H1 (cell line): Measurements from ENCODE around the gene GDE1. TPM values are rescaled to one million over a fixed set of nuclear protein-coding genes. Genes with fewer than 3 reads are reported as not detected.

Source experiments
- CTCF ChIA-PET: fragments of 300-600 bp; sonication (Branson Sonifier 250); formaldehyde crosslinking; loops from one replicate; lab custom pipeline; 2021; ENCODE audit not compliant: partially characterized antibody; lab: Charles Lee
- POLR2A ChIA-PET: fragments of 300-600 bp; sonication (Branson Sonifier 250); formaldehyde crosslinking; loops from one replicate; lab custom pipeline; 2021; ENCODE audit warnings: inconsistent platforms; ENCODE audit not compliant: partially characterized antibody; lab: Charles Lee
- DNase-seq, 2 experiments: peaks; one replicate each; pipeline versions ENCODE4 v3.0.0 to v3.0.0-alpha.2; 2010 to 2022; ENCODE audit warnings: low spot score in 2 of 2, low read depth in 1 of 2, mixed read lengths in 1 of 2
- FAIRE-seq: peaks from 2 replicates; lab custom pipeline; 2011; peaks lifted over from hg19 to GRCh38; lab: Jason Lieb, UNC
- H2AFZ ChIP-seq: 2 replicates; pipeline ENCODE4 v1.8.1; 2012; ENCODE audit warnings: low read length, inconsistent platforms
- H2AK5ac ChIP-seq: 2 replicates; pipeline ENCODE4 v1.6.1; 2013; ENCODE audit warnings: low read depth, low read length
- H2BK120ac ChIP-seq: replicated peaks from 2 replicates; pipeline ENCODE3; 2013; ENCODE audit warnings: low read depth, low read length, inconsistent platforms
- H2BK12ac ChIP-seq: 2 replicates; pipeline ENCODE4 v1.6.1; 2013; ENCODE audit warnings: low read depth, low read length
- H2BK15ac ChIP-seq: 2 replicates; pipeline ENCODE4 v1.6.1; 2013; ENCODE audit warnings: low read length
- H2BK20ac ChIP-seq: 2 replicates; pipeline ENCODE4 v1.6.1; 2013; ENCODE audit warnings: low read length
- H2BK5ac ChIP-seq: 2 replicates; pipeline ENCODE4 v1.6.1; 2013; ENCODE audit warnings: low read depth, low read length
- H3K14ac ChIP-seq: 2 replicates; pipeline ENCODE4 v1.6.1; 2013; ENCODE audit warnings: inconsistent platforms; ENCODE audit not compliant: insufficient read length
- H3K18ac ChIP-seq: 2 replicates; pipeline ENCODE4 v1.6.1; 2013; ENCODE audit warnings: low read length; ENCODE audit errors: extremely low read depth
- H3K23ac ChIP-seq: 2 replicates; pipeline ENCODE4 v1.6.1; 2013; ENCODE audit warnings: inconsistent platforms; ENCODE audit not compliant: insufficient read length
- H3K23me2 ChIP-seq: 2 replicates; pipeline ENCODE4 v1.6.1; 2013; ENCODE audit warnings: low read depth, low read length
- H3K27ac ChIP-seq: 2 replicates; pipeline ENCODE4 v1.6.1; 2011; ENCODE audit warnings: low read depth, low read length, inconsistent platforms
- H3K27me3 ChIP-seq, 4 experiments: replicated peaks in 1 of 4; 1 replicate in 1 of 4; 2 replicates in 3 of 4; pipeline versions ENCODE4 v1.6.1 to v1.8.1; 2011 to 2013; ENCODE audit warnings: low read length in 3 of 4, mild to moderate bottlenecking in 3 of 4, inconsistent platforms in 2 of 4, mixed read lengths in 2 of 4, moderate library complexity in 1 of 4; ENCODE audit not compliant: control insufficient read depth in 3 of 4, insufficient read depth in 3 of 4; ENCODE audit errors: extremely low read depth in 1 of 4
- H3K36me3 ChIP-seq, 4 experiments: 2 replicates each; pipeline versions ENCODE4 v1.6.1 to v1.8.1; 2011 to 2013; ENCODE audit warnings: mild to moderate bottlenecking in 4 of 4, low read length in 3 of 4, moderate library complexity in 2 of 4, control low read depth in 1 of 4, inconsistent platforms in 1 of 4; ENCODE audit not compliant: insufficient read depth in 4 of 4, control insufficient read depth in 2 of 4
- H3K4ac ChIP-seq: replicated peaks from 2 replicates; pipeline ENCODE3; 2013; ENCODE audit warnings: low read length, low read depth, mixed read lengths, inconsistent platforms; ENCODE audit not compliant: insufficient read length
- H3K4me1 ChIP-seq, 4 experiments: replicated peaks in 1 of 4; 1 replicate in 1 of 4; 2 replicates in 3 of 4; pipeline versions ENCODE4 v1.6.1 to v1.8.1; 2011 to 2013; ENCODE audit warnings: low read length in 3 of 4, inconsistent platforms in 2 of 4, mixed read lengths in 1 of 4; ENCODE audit not compliant: insufficient read depth in 4 of 4, control insufficient read depth in 3 of 4
- H3K4me2 ChIP-seq, 2 experiments: 2 replicates each; pipeline versions ENCODE4 v1.6.1 to v1.8.1; 2011 to 2013; ENCODE audit warnings: low read depth in 2 of 2, low read length in 2 of 2, control low read depth in 1 of 2, inconsistent platforms in 1 of 2, mild to moderate bottlenecking in 1 of 2; ENCODE audit not compliant: insufficient read depth in 1 of 2
- H3K4me3 ChIP-seq, 4 experiments: fragments of 200-600, 300-600 bp in 1 of 4; sonication (generic), shearing (Covaris generic), sonication (Bioruptor Twin) in 1 of 4; 2 replicates each; pipeline versions ENCODE4 v1.5.1 to v1.8.1; 2011 to 2016; ENCODE audit warnings: low read length in 4 of 4, low read depth in 3 of 4, control low read depth in 2 of 4, inconsistent platforms in 2 of 4, mild to moderate bottlenecking in 2 of 4, mixed read lengths in 1 of 4, moderate library complexity in 1 of 4; ENCODE audit not compliant: insufficient read depth in 2 of 4; ENCODE audit errors: extremely low read depth in 1 of 4
- H3K56ac ChIP-seq: replicated peaks from 2 replicates; pipeline ENCODE3; 2013; ENCODE audit warnings: low read depth, mild to moderate bottlenecking, mixed read lengths, low read length, inconsistent platforms; ENCODE audit not compliant: insufficient read length
- H3K79me1 ChIP-seq: 2 replicates; pipeline ENCODE4 v1.6.1; 2013; ENCODE audit warnings: low read depth, low read length, control low read depth
- H3K79me2 ChIP-seq, 2 experiments: 2 replicates each; pipeline versions ENCODE4 v1.6.1 to v1.8.1; 2012 to 2013; ENCODE audit warnings: low read length in 2 of 2, mild to moderate bottlenecking in 2 of 2, inconsistent platforms in 1 of 2; ENCODE audit not compliant: insufficient read depth in 2 of 2, control insufficient read depth in 1 of 2
- H3K9ac ChIP-seq, 4 experiments: replicated peaks in 1 of 4; 1 replicate in 1 of 4; 2 replicates in 3 of 4; pipeline versions ENCODE4 v1.6.1 to v1.8.1; 2011 to 2013; ENCODE audit warnings: low read depth in 3 of 4, low read length in 3 of 4, control low read depth in 2 of 4, mild to moderate bottlenecking in 2 of 4, moderate library complexity in 2 of 4, inconsistent platforms in 1 of 4; ENCODE audit errors: extremely low read depth in 1 of 4
- H3K9me3 ChIP-seq, 2 experiments: 2 replicates each; pipeline versions ENCODE4 v1.6.1 to v1.8.1; 2012 to 2013; ENCODE audit warnings: mild to moderate bottlenecking in 2 of 2, moderate library complexity in 2 of 2, control low read depth in 1 of 2, inconsistent platforms in 1 of 2, low read depth in 1 of 2, low read length in 1 of 2, mixed read lengths in 1 of 2; ENCODE audit not compliant: insufficient read depth in 2 of 2
- H4K20me1 ChIP-seq, 2 experiments: replicated peaks in 1 of 2; 2 replicates each; pipeline versions ENCODE3 to v1.8.1; 2011 to 2013; ENCODE audit warnings: inconsistent platforms in 2 of 2, low read length in 2 of 2, mild to moderate bottlenecking in 1 of 2; ENCODE audit not compliant: insufficient read depth in 2 of 2, control insufficient read depth in 1 of 2
- H4K5ac ChIP-seq: 2 replicates; pipeline ENCODE4 v1.6.1; 2013; ENCODE audit warnings: low read length, low read depth, mixed read lengths, inconsistent platforms; ENCODE audit not compliant: insufficient read length
- H4K8ac ChIP-seq: 2 replicates; pipeline ENCODE4 v1.8.0; 2013; ENCODE audit warnings: mild to moderate bottlenecking, moderate library complexity, low read length, inconsistent platforms; ENCODE audit not compliant: insufficient read depth; ENCODE audit errors: extremely low read depth
- H4K91ac ChIP-seq: replicated peaks from 2 replicates; pipeline ENCODE3; 2013; ENCODE audit warnings: low read length, mixed read lengths, inconsistent platforms; ENCODE audit not compliant: insufficient read length
- ASH2L ChIP-seq: fragments of 200-600, 300-600 bp; sonication (generic); IDR thresholded peaks from one replicate; pipeline ENCODE4 v1.7.1; 2017; ENCODE audit warnings: low read length
- CTCF ChIP-seq, 3 experiments: IDR thresholded peaks; 1 replicate in 2 of 3; 2 replicates in 1 of 3; pipeline versions ENCODE4 v1.5.1 to v1.6.1; 2011; ENCODE audit warnings: low read length in 3 of 3, mild to moderate bottlenecking in 3 of 3, inconsistent platforms in 2 of 3, low read depth in 1 of 3, moderate library complexity in 1 of 3; ENCODE audit not compliant: insufficient read depth in 1 of 3; ENCODE audit errors: control extremely low read depth in 1 of 3
- EGR1 ChIP-seq: IDR thresholded peaks from 2 replicates; pipeline ENCODE4 v1.6.1; 2011; ENCODE audit warnings: low read depth, low read length, borderline replicate concordance
- HDAC2 ChIP-seq, 2 experiments: fragments of 300-600 bp in 1 of 2; sonication (generic) in 1 of 2; IDR thresholded peaks; 2 replicates each; pipeline ENCODE4 v1.6.1; 2011 to 2012; ENCODE audit warnings: low read depth in 2 of 2, low read length in 2 of 2, mild to moderate bottlenecking in 2 of 2, moderate library complexity in 2 of 2, borderline replicate concordance in 1 of 2, inconsistent platforms in 1 of 2
- KDM4A ChIP-seq: IDR thresholded peaks from one replicate; pipeline ENCODE4 v1.7.1; 2012; ENCODE audit warnings: low read depth, mild to moderate bottlenecking, moderate library complexity, low read length, inconsistent platforms; ENCODE audit not compliant: severe bottlenecking
- MAFK ChIP-seq: IDR thresholded peaks from 2 replicates; pipeline ENCODE4 v1.6.1; 2012; ENCODE audit warnings: low read depth, mild to moderate bottlenecking, improper control_type of control experiment, low read length
- POLR2A ChIP-seq, 2 experiments: IDR thresholded peaks; 1 replicate in 1 of 2; 2 replicates in 1 of 2; pipeline ENCODE4 v1.6.1; 2011; ENCODE audit warnings: low read depth in 2 of 2, low read length in 2 of 2, mild to moderate bottlenecking in 2 of 2; ENCODE audit errors: control extremely low read depth in 1 of 2
- SP1 ChIP-seq: IDR thresholded peaks from 2 replicates; pipeline ENCODE4 v1.6.1; 2011; ENCODE audit warnings: low read depth, low read length
- WGBS, 2 experiments: shearing (Covaris generic) in 1 of 2; methylation state at CpG; one replicate each; pipeline versions ENCODE4 v1.1.6 to v1.1.7; 2013 to 2015; ENCODE audit warnings: low lambda C conversion rate in 2 of 2, mixed read lengths in 2 of 2, inconsistent platforms in 1 of 2, low coverage in 1 of 2, missing lambda C conversion rate in 1 of 2; ENCODE audit not compliant: insufficient replicate concordance in 2 of 2, insufficient coverage in 1 of 2, insufficient read length in 1 of 2; ENCODE audit errors: extremely low coverage in 1 of 2, missing lambda C conversion rate in 1 of 2; 5-methylcytosine and 5-hydroxymethylcytosine counted together
- polyA plus RNA-seq, 7 experiments: library from polyadenylated mRNA; depleted of rRNA in 3 of 7; stranded (reverse) in 5 of 7; unstranded in 2 of 7; fragments of >200 nt in 5 of 7; fragments of 200-250 nt in 2 of 7; gene quantifications; 1 replicate in 5 of 7; 2 replicates in 1 of 7; 4 replicates in 1 of 7; pipeline versions ENCODE4 v1.2.1 to v1.2.3, GENCODE V29; 2011 to 2013; ENCODE audit warnings: missing spikeins in 2 of 7, mixed read lengths in 2 of 7
- total RNA-seq: library from RNA; stranded (reverse); fragmentation: NEBNext Ultra II Directional; extraction: Animal tissue kit (Norgen Biotek cat#: 25700); gene quantifications from 2 replicates; pipeline ENCODE4 v1.2.1, GENCODE V29; 2021

Gene GDE1
- total and polyA plus RNA-seq, 2 of the 8 experiments (the other 6 are each of a cell fraction or from before 2014, with no cell fraction given): 29.2 to 70.8 TPM

GRCh38 chr16:19555938-19556771 lies 34.3 kb upstream of the GDE1 start:
- H4K91ac ChIP-seq: peak overlapping the region; percentile 57
- ChIA-PET CTCF (interaction anchor here (0.6 to 2.3 kb wide), 12 partner anchors 8 to 828 kb away, joined by 3 to 17 read pairs (median 3); no protein-coding TSS in a partner anchor), POLR2A (interaction anchor here (0.6 to 3.1 kb wide), 22 partner anchors 8 to 409 kb away, joined by 3 to 31 read pairs (median 4); partner anchors contain the start of genes CCP110, GDE1, IQCK and KNOP1)
- peak overlapping the region; percentile 86 for H2BK5ac ChIP-seq
- H3K4ac ChIP-seq: no peak overlapping the region
- H3K79me1 ChIP-seq: no peaks in the 10 kb centered on the region
- peak overlapping the region; percentile 90; the same call in 1 of the 2 replicates for H2BK12ac ChIP-seq
- H2BK15ac ChIP-seq: 0 out of 2 replicates have a peak overlapping the region, but pooled peaks have one; percentile 10
- peak overlapping the region; percentile 95; the same call in 1 of the 2 replicates for H3K18ac ChIP-seq
- no peaks in the 10 kb centered on the region for H4K20me1 ChIP-seq
- peak overlapping the region; percentile 98 for H4K8ac ChIP-seq
- peaks cover 0 to 5% (median under 1%) of the 10 kb centered on the region in 4 experiments; a peak in 3 of 8 replicates for H3K36me3 ChIP-seq
- DNase-seq: peak; percentile 77 to 87
- peak overlapping the region; percentile 62 to 74 for H3K4me2 ChIP-seq
- FAIRE-seq: peak; percentile 90
- no peak overlapping the region for H3K14ac ChIP-seq
- H3K9ac ChIP-seq: peak overlapping the region; percentile 89 to 96 (median 94)
- peak overlapping the region; percentile 84 to 97 (median 91) for H3K4me3 ChIP-seq
- H3K79me2 ChIP-seq: peaks cover 0 to 6% of the 10 kb centered on the region in 2 experiments; a peak in 1 of 4 replicates
- H2AK5ac ChIP-seq: no peak overlapping the region; the same call in 1 of the 2 replicates
- peak overlapping the region; percentile 42 for H4K5ac ChIP-seq
- H3K23ac ChIP-seq: no peak overlapping the region
- peaks cover 3% of the 10 kb centered on the region; the same call in 1 of the 2 replicates for H3K23me2 ChIP-seq
- no peak overlapping the region for H2BK120ac ChIP-seq
- H3K9me3 ChIP-seq: no peaks in the 10 kb centered on the region
- WGBS, 2 experiments: 10% methylated on average over 19 of the region's 19 CpGs; no CpG with 5 or more reads in 1 of the 2 experiments
- no peak overlapping the region; the same call in 1 of the 2 replicates for H2AFZ ChIP-seq
- H3K27ac ChIP-seq: peak overlapping the region; percentile 96
- no peak overlapping the region for H2BK20ac ChIP-seq
- peaks cover 0 to 6% (median 3%) of the 10 kb centered on the region in 4 experiments; a peak in 4 of 7 replicates for H3K4me1 ChIP-seq
- H3K27me3 ChIP-seq: no peaks in the 10 kb centered on the region
- H3K56ac ChIP-seq: peak overlapping the region; percentile 43
- TF ChIP-seq CTCF (IDR thresholded peaks at IDR 0.05; ENCODE audit: control extremely low read depth in 1 of 3, insufficient read depth in 1 of 3, low read depth in 1 of 3, low read length in 3 of 3): peak in 1 of 3 experiments; percentile 36; a peak in 1 of 4 replicates
- peak; percentile 30 for TF ChIP-seq KDM4A
- TF ChIP-seq HDAC2 (IDR thresholded peaks at IDR 0.05; ENCODE audit: borderline replicate concordance in 1 of 2, low read depth in 2 of 2, low read length in 2 of 2): peak; percentile 20 to 96; a peak in 2 of 4 replicates
- TF ChIP-seq MAFK: no peak
- no peak for TF ChIP-seq EGR1
- TF ChIP-seq ASH2L: peak; percentile 14
- TF ChIP-seq POLR2A (IDR thresholded peaks at IDR 0.05; ENCODE audit: control extremely low read depth in 1 of 2, low read depth in 2 of 2, low read length in 2 of 2): peak; percentile 79 to 88
- TF ChIP-seq SP1: peak; percentile 53; the same call in 1 of the 2 replicates
